DOHH2 (cell line): ENCODE data around the gene POLG.

Experiments
- H3F3A ChIP-seq: fragments of 200-600 bp; sonication (generic), shearing (Covaris generic); 2 replicates; pipeline ENCODE4 v1.6.0; 2016; ENCODE audit warnings: antibody characterized with exemption, mild to moderate bottlenecking; ENCODE audit not compliant: control insufficient read depth, insufficient read depth
- H3K27ac ChIP-seq: fragments of 200-600 bp; sonication (generic); 2 replicates; pipeline ENCODE4 v1.5.1; 2014; ENCODE audit warnings: low read depth, mild to moderate bottlenecking, low read length, moderate library complexity
- H3K27me3 ChIP-seq: fragments of 200-600 bp; sonication (generic); 2 replicates; pipeline ENCODE4 v1.6.1; 2014; ENCODE audit warnings: mild to moderate bottlenecking, low read length, mixed read lengths; ENCODE audit not compliant: control insufficient read depth
- H3K36me3 ChIP-seq: fragments of 200-600 bp; sonication (generic); 2 replicates; pipeline ENCODE4 v1.6.1; 2014; ENCODE audit warnings: mild to moderate bottlenecking, low read length, moderate library complexity, mixed read lengths; ENCODE audit not compliant: control insufficient read depth
- H3K4me1 ChIP-seq: fragments of 200-600 bp; sonication (generic); 2 replicates; pipeline ENCODE4 v1.6.1; 2014; ENCODE audit warnings: mild to moderate bottlenecking, low read length, mixed read lengths; ENCODE audit not compliant: control insufficient read depth
- H3K4me2 ChIP-seq: fragments of 200-600 bp; sonication (generic); 2 replicates; pipeline ENCODE4 v1.6.0; 2014; ENCODE audit warnings: mild to moderate bottlenecking, low read length, moderate library complexity
- H3K4me3 ChIP-seq: fragments of 200-600 bp; sonication (generic); 2 replicates; pipeline ENCODE4 v1.5.1; 2014; ENCODE audit warnings: mild to moderate bottlenecking, low read length, mixed read lengths
- H3K79me2 ChIP-seq: fragments of 200-600 bp; sonication (generic); 2 replicates; pipeline ENCODE4 v1.6.1; 2014; ENCODE audit warnings: mild to moderate bottlenecking, low read length, mixed read lengths; ENCODE audit not compliant: control insufficient read depth
- H3K9me2 ChIP-seq: fragments of 200-600 bp; sonication (generic); replicated peaks from 2 replicates; pipeline ENCODE4 v1.6.1; 2014; ENCODE audit warnings: mild to moderate bottlenecking, low read length, mixed read lengths; ENCODE audit not compliant: control insufficient read depth
- H3K9me3 ChIP-seq: fragments of 200-600 bp; sonication (generic); 2 replicates; pipeline ENCODE4 v1.6.1; 2014; ENCODE audit warnings: antibody characterized with exemption, low read length, mixed read lengths; ENCODE audit not compliant: control insufficient read depth, insufficient read depth
- H4K20me1 ChIP-seq: fragments of 200-600 bp; sonication (generic); 2 replicates; pipeline ENCODE4 v1.6.0; 2014; ENCODE audit warnings: low read depth, mild to moderate bottlenecking, antibody characterized with exemption, low read length, moderate library complexity; ENCODE audit not compliant: control insufficient read depth, insufficient read depth
- CTCF ChIP-seq: fragments of 200-600 bp; sonication (generic); IDR thresholded peaks from one replicate; pipeline ENCODE4 v1.5.1; 2014; ENCODE audit warnings: antibody characterized with exemption, mild to moderate bottlenecking, low read depth, low read length; ENCODE audit not compliant: poor library complexity, severe bottlenecking
- EZH2phosphoT487 ChIP-seq: fragments of 200-600 bp; sonication (generic); IDR thresholded peaks from 2 replicates; pipeline ENCODE4 v1.6.1; 2017; ENCODE audit warnings: borderline replicate concordance, mild to moderate bottlenecking, antibody characterized with exemption, low read length, moderate library complexity, mixed read lengths

POLG gene

GRCh38 chr15:89319678-89320077, 14.9 kb downstream of the POLG start:
- peaks cover 31% of the 10 kb centered on the region for H3F3A ChIP-seq
- H3K4me2 ChIP-seq: no peak overlapping the region
- H3K36me3 ChIP-seq: peaks cover 99% of the 10 kb centered on the region
- H3K4me3 ChIP-seq: no peak overlapping the region
- H3K27ac ChIP-seq: no peak overlapping the region
- no peaks in the 10 kb centered on the region for H3K9me3 ChIP-seq
- no peak for TF ChIP-seq EZH2phosphoT487
- no peak for TF ChIP-seq CTCF
- H3K4me1 ChIP-seq: no peaks in the 10 kb centered on the region
- H4K20me1 ChIP-seq: no peaks in the 10 kb centered on the region
- H3K9me2 ChIP-seq: no peaks in the 10 kb centered on the region
- no peaks in the 10 kb centered on the region for H3K27me3 ChIP-seq
- H3K79me2 ChIP-seq: no peaks in the 10 kb centered on the region; the same call in 1 of the 2 replicates

GRCh38 chr15:89317186-89317720, 17.4 kb downstream of the POLG start:
- no peaks in the 10 kb centered on the region for H4K20me1 ChIP-seq
- H3K79me2 ChIP-seq: no peaks in the 10 kb centered on the region
- no peak overlapping the region for H3K27ac ChIP-seq
- peaks cover 49% of the 10 kb centered on the region for H3F3A ChIP-seq
- TF ChIP-seq CTCF (no peak), EZH2phosphoT487 (no peak)
- no peaks in the 10 kb centered on the region for H3K9me2 ChIP-seq
- H3K4me3 ChIP-seq: no peak overlapping the region
- H3K9me3 ChIP-seq: no peaks in the 10 kb centered on the region
- no peaks in the 10 kb centered on the region for H3K4me1 ChIP-seq
- no peaks in the 10 kb centered on the region for H3K27me3 ChIP-seq
- no peak overlapping the region for H3K4me2 ChIP-seq
- peaks cover 99% of the 10 kb centered on the region for H3K36me3 ChIP-seq

GRCh38 chr15:89316504-89316903, 18.1 kb downstream of the POLG start:
- no peaks in the 10 kb centered on the region for H4K20me1 ChIP-seq
- H3K9me3 ChIP-seq: no peaks in the 10 kb centered on the region
- H3K27ac ChIP-seq: no peak overlapping the region
- H3F3A ChIP-seq: peaks cover 54% of the 10 kb centered on the region
- no peaks in the 10 kb centered on the region for H3K27me3 ChIP-seq
- no peaks in the 10 kb centered on the region for H3K4me1 ChIP-seq
- no peaks in the 10 kb centered on the region for H3K79me2 ChIP-seq
- no peaks in the 10 kb centered on the region for H3K9me2 ChIP-seq
- peaks cover 99% of the 10 kb centered on the region for H3K36me3 ChIP-seq
- no peak overlapping the region for H3K4me3 ChIP-seq
- H3K4me2 ChIP-seq: no peak overlapping the region
- TF ChIP-seq EZH2phosphoT487 (no peak), CTCF (no peak)
